HCT116 (cell line): ENCODE data around the gene PKD2. TPM values are rescaled to one million over a fixed set of nuclear protein-coding genes. Genes with fewer than 3 reads are reported as not detected.

ENCODE experiments used
- ATAC-seq: fragments of 200-7000 bp; cut with Tn5 transposase; 2 replicates; pipeline ENCODE4 v1.9.1; 2020; ENCODE audit warnings: mild to moderate bottlenecking, moderate library complexity
- BruUV-seq: library from RNA; stranded (reverse); fragments of 400-500 nt; replicated peaks from 2 replicates; lab custom pipeline; 2021; lab: Mats Ljungman, UMichigan
- CTCF ChIA-PET: fragments of 300-600 bp; sonication (Branson Sonifier 250); formaldehyde crosslinking; loops from one replicate; lab custom pipeline; 2021; ENCODE audit warnings: antibody characterized with exemption; lab: Charles Lee
- POLR2A ChIA-PET: fragments of 300-600, 350-600 bp; sonication (Branson Sonifier 250); formaldehyde crosslinking; loops from one replicate; lab custom pipeline; 2021; ENCODE audit warnings: antibody characterized with exemption; lab: Charles Lee
- RAD21 ChIA-PET, 2 experiments: fragments of 300-600 bp; sonication (Branson Sonifier 250); formaldehyde crosslinking; loops; one replicate each; lab custom pipeline; 2023; ENCODE audit warnings: low total read pairs in 2 of 2; ENCODE audit not compliant: uncharacterized antibody in 2 of 2, unreplicated experiment in 2 of 2, low non-redundant PET in 1 of 2; lab: Charles Lee
- DNase-seq: peaks from one replicate; pipeline ENCODE4 v3.0.0-alpha.2; 2010; ENCODE audit warnings: low read depth, low spot score
- H2AFZ ChIP-seq: fragments of 200-600 bp; shearing (Covaris generic), sonication (generic); 2 replicates; pipeline ENCODE4 v1.6.1; 2017; ENCODE audit warnings: low read depth, mixed run types, mixed read lengths, antibody characterized with exemption, low read length; ENCODE audit not compliant: poor library complexity, severe bottlenecking
- H3K27ac ChIP-seq: 2 replicates; pipeline ENCODE4 v1.5.1; 2012; ENCODE audit warnings: low read depth, low read length
- H3K27me3 ChIP-seq: fragments of 200-600 bp; sonication (generic); 2 replicates; pipeline ENCODE4 v1.6.1; 2016; ENCODE audit warnings: mixed run types, low read length, mixed read lengths; ENCODE audit not compliant: insufficient read depth
- H3K36me3 ChIP-seq, 2 experiments: fragments of 200-500 bp in 1 of 2; fragments of 200-600 bp in 1 of 2; sonication (Bioruptor generic) in 1 of 2; sonication (generic) in 1 of 2; 2 replicates each; pipeline versions ENCODE4 v1.5.1 to v1.6.1; 2014 to 2016; ENCODE audit warnings: low read length in 2 of 2, inconsistent platforms in 1 of 2, mixed read lengths in 1 of 2, mixed run types in 1 of 2; ENCODE audit not compliant: insufficient read depth in 2 of 2, control insufficient read depth in 1 of 2
- H3K4me1 ChIP-seq, 2 experiments: fragments of 200-600 bp in 1 of 2; sonication (generic) in 1 of 2; 2 replicates each; pipeline versions ENCODE4 v1.5.1 to v1.6.1; 2012 to 2017; ENCODE audit warnings: low read length in 2 of 2, inconsistent platforms in 1 of 2, mild to moderate bottlenecking in 1 of 2, mixed read lengths in 1 of 2, mixed run types in 1 of 2, moderate library complexity in 1 of 2; ENCODE audit not compliant: insufficient read depth in 2 of 2, control insufficient read depth in 1 of 2
- H3K4me2 ChIP-seq: fragments of 200-600 bp; sonication (generic); 2 replicates; pipeline ENCODE4 v1.6.1; 2017; ENCODE audit warnings: mixed run types, low read length, mixed read lengths
- H3K4me3 ChIP-seq, 2 experiments: fragments of 200-600 bp in 1 of 2; sonication (generic) in 1 of 2; replicated peaks in 1 of 2; 2 replicates each; pipeline ENCODE4 v1.5.1; 2011 to 2016; ENCODE audit warnings: low read length in 2 of 2, control low read depth in 1 of 2, low read depth in 1 of 2, mild to moderate bottlenecking in 1 of 2, mixed read lengths in 1 of 2, mixed run types in 1 of 2
- H3K79me2 ChIP-seq: fragments of 200-600 bp; sonication (generic); 2 replicates; pipeline ENCODE4 v1.6.1; 2017; ENCODE audit warnings: mild to moderate bottlenecking, mixed run types, low read length, moderate library complexity, mixed read lengths; ENCODE audit not compliant: insufficient read depth
- H3K9ac ChIP-seq: fragments of 200-600 bp; sonication (generic); 2 replicates; pipeline ENCODE4 v1.6.1; 2016; ENCODE audit warnings: low read length, mixed read lengths
- H3K9me2 ChIP-seq: fragments of 200-600 bp; sonication (generic), shearing (Covaris generic); 2 replicates; pipeline ENCODE4 v1.6.1; 2017; ENCODE audit warnings: mixed run types, mild to moderate bottlenecking, moderate library complexity; ENCODE audit not compliant: insufficient read depth
- H3K9me3 ChIP-seq, 2 experiments: fragments of 200-500 bp in 1 of 2; fragments of 200-600 bp in 1 of 2; sonication (Bioruptor generic) in 1 of 2; sonication (generic) in 1 of 2; 2 replicates each; pipeline ENCODE4 v1.6.1; 2014 to 2017; ENCODE audit warnings: low read length in 2 of 2, mixed read lengths in 2 of 2, inconsistent platforms in 1 of 2, low read depth in 1 of 2, mild to moderate bottlenecking in 1 of 2, mixed run types in 1 of 2, moderate library complexity in 1 of 2; ENCODE audit not compliant: control insufficient read depth in 1 of 2, insufficient read depth in 1 of 2
- H4K20me1 ChIP-seq: fragments of 200-600 bp; sonication (generic), shearing (Covaris generic); 2 replicates; pipeline ENCODE4 v1.6.1; 2017; ENCODE audit warnings: mixed run types, mild to moderate bottlenecking, moderate library complexity; ENCODE audit not compliant: insufficient read depth
- EZH2 ChIP-seq: fragments of 200-600 bp; sonication (generic); IDR thresholded peaks from 2 replicates; pipeline ENCODE4 v1.6.1; 2017; ENCODE audit warnings: antibody characterized with exemption, mixed run types
- EZH2phosphoT487 ChIP-seq: fragments of 200-600 bp; IDR thresholded peaks from 2 replicates; pipeline ENCODE4 v1.6.1; 2018; ENCODE audit warnings: antibody characterized with exemption, borderline replicate concordance
- FOSL1 ChIP-seq: IDR thresholded peaks from 2 replicates; pipeline ENCODE4 v1.6.1; 2012; ENCODE audit warnings: low read depth
- JUND ChIP-seq: IDR thresholded peaks from 2 replicates; pipeline ENCODE4 v1.6.1; 2012
- POLR2AphosphoS5 ChIP-seq: IDR thresholded peaks from 2 replicates; pipeline ENCODE4 v1.6.1; 2011; ENCODE audit warnings: mild to moderate bottlenecking, low read depth, low read length, moderate library complexity
- SP1 ChIP-seq: IDR thresholded peaks from 2 replicates; pipeline ENCODE4 v1.6.1; 2012; ENCODE audit warnings: low read depth
- TCF7L2 ChIP-seq: IDR thresholded peaks from 2 replicates; pipeline ENCODE4 v1.7.0; 2011; ENCODE audit warnings: borderline replicate concordance, inconsistent platforms; ENCODE audit not compliant: insufficient read depth, insufficient read length; ENCODE audit errors: extremely low read depth
- ZFX ChIP-seq: fragments of 450-650 bp; IDR thresholded peaks from 2 replicates; pipeline ENCODE4 v1.6.1; 2017
- intact Hi-C: fragments of 100-400 bp; cut with micrococcal nuclease; formaldehyde crosslinking; loops from 2 replicates; pipeline ENCODE4 v1.10.0; 2022
- total RNA-seq: library from RNA; stranded (reverse); gene quantifications from one replicate; pipeline ENCODE4 v1.2.1, GENCODE V29; 2021; ENCODE audit not compliant: unreplicated experiment
- TF ChIP-seq, protein P1 (sequence below): IDR thresholded peaks from 2 replicates; pipeline ENCODE4 v1.6.1; 2012; ENCODE audit warnings: low read depth

PKD2 gene
- total RNA-seq, 1 experiment from 2014 or later, result 10.1 TPM

GRCh38 chr4:87975466-87975865 lies 32.0 kb upstream of the PKD2 start, which contains the start of gene SPP1:
SPP1 (plus strand) TSS chr4:87975714; CDS start chr4:87976896, 1,182 bp downstream.
- H3K27ac ChIP-seq, result no peak within 1 kb of the TSS
- no peaks in the 10 kb centered on the region for H3K79me2 ChIP-seq
- H2AFZ ChIP-seq, result peak within 1 kb of the TSS; percentile 92
- no peak for DNase-seq
- no peaks in the 10 kb centered on the region for H3K9me3 ChIP-seq
- intact Hi-C loops, result loop anchor here (10.0 kb wide), 1 partner anchor 431 kb away; no protein-coding TSS in a partner anchor
- H3K9ac ChIP-seq, result no peak within 1 kb of the TSS
- ChIA-PET POLR2A (no interaction called here), RAD21 (interaction anchor here in 1 of 2 experiments (0.9 to 1.2 kb wide), 2 partner anchors 123 to 125 kb away, joined by 3 to 4 read pairs; no protein-coding TSS in a partner anchor), CTCF (interaction anchor here (0.5 to 5.4 kb wide), 6 partner anchors 11 to 236 kb away, joined by 3 to 45 read pairs (median 4); no protein-coding TSS in a partner anchor)
- peak; percentile 92 for ATAC-seq
- peaks cover 2 to 24% of the 10 kb centered on the region in 2 experiments; a peak in 3 of 4 replicates for H3K4me1 ChIP-seq
- no peaks in the 10 kb centered on the region for H4K20me1 ChIP-seq
- no peaks in the 10 kb centered on the region for H3K36me3 ChIP-seq
- H3K27me3 ChIP-seq, result no peaks in the 10 kb centered on the region
- no peaks in the 10 kb centered on the region for H3K9me2 ChIP-seq
- H3K4me2 ChIP-seq, result peak within 1 kb of the TSS; percentile 73
- BruUV-seq, result no TSS peak
- TF ChIP-seq SP1 (no peak), JUND (no peak), POLR2AphosphoS5 (no peak), EZH2phosphoT487 (no peak), TCF7L2 (no peak), EZH2 (no peak), ZFX (no peak), FOSL1 (no peak)
- TF ChIP-seq, protein P1, sequence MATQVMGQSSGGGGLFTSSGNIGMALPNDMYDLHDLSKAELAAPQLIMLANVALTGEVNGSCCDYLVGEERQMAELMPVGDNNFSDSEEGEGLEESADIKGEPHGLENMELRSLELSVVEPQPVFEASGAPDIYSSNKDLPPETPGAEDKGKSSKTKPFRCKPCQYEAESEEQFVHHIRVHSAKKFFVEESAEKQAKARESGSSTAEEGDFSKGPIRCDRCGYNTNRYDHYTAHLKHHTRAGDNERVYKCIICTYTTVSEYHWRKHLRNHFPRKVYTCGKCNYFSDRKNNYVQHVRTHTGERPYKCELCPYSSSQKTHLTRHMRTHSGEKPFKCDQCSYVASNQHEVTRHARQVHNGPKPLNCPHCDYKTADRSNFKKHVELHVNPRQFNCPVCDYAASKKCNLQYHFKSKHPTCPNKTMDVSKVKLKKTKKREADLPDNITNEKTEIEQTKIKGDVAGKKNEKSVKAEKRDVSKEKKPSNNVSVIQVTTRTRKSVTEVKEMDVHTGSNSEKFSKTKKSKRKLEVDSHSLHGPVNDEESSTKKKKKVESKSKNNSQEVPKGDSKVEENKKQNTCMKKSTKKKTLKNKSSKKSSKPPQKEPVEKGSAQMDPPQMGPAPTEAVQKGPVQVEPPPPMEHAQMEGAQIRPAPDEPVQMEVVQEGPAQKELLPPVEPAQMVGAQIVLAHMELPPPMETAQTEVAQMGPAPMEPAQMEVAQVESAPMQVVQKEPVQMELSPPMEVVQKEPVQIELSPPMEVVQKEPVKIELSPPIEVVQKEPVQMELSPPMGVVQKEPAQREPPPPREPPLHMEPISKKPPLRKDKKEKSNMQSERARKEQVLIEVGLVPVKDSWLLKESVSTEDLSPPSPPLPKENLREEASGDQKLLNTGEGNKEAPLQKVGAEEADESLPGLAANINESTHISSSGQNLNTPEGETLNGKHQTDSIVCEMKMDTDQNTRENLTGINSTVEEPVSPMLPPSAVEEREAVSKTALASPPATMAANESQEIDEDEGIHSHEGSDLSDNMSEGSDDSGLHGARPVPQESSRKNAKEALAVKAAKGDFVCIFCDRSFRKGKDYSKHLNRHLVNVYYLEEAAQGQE, result no peak
- H3K4me3 ChIP-seq, result peak within 1 kb of the TSS; percentile 19 to 41; a peak in 3 of 4 replicates
